Activated T-cell treated with anti-CD3 and anti-CD28 coated beads, Interleukin-2, amount 50 U/mL, for 1 hour (primary cell): Measurements from ENCODE around the gene MED27.
"Not testable (repeated sequence)": the region's sequence is repeated elsewhere in the genome, so short reads cannot be mapped to it uniquely, and the experiment has no call there.

ENCODE experiments used
- DNase-seq: peaks from one replicate; pipeline ENCODE4 v3.0.0-alpha.2; 2020

The MED27 gene

DNA sequence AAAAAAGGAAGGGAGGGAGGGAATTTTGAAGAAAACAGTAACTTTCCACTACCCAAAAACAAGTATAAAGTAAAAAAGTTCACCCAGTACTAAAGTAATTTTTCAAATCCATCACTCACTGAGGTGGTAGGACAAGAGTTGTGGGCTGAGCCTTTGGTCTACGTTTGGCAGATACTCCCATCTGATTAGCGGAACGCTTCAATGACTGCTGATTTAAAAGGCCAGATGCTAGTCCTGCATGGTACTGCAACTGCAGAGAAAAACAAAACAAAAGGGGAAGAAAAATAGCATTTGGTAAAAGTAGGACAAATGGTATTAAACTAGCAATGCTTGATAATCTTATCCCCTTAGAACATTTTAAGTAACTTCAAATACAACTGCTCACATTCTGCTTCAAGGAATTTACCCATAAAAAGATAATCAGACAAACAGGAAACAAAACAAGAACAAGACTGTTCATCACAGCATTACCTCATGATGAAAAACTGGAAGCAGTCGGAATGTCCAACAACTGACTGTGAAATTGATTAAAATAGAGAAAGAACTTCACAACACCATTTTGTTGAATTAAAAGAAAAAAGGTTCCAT, 65.4 kb downstream of the MED27 start:
- no peak for DNase-seq

DNA sequence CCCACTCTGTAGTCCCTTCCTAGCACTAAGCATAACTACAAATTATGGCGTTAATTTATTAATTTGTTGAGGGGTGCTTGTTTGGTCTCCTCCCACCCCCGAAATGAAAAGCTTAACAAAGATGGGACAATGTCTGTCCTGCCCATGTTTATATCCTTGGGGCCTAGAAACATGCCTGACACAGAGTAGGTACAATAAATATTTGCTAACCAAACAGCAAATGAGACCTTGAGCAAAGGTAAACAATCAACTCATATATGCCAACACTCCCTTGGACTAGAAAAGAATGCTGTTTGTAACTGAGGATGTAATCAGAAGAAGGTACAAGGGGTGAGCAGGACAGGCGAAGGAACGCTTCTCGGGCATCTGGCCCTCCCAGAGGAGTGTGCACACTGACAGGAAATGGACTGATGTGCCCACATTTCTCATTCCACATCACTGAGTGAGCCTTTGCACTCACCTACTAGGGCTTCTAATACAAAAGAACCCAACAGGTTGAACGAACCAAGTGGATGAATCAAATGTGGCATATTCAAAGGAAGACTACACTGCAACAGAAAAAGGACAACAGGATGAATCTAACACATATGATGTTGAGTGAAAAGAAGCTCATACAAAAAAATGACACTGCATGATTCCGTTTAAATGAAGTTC, 66.8 kb downstream of the MED27 start:
- DNase-seq = no peak

- no peak for DNase-seq
Observed at GRCh38 chr9:132011896-132012295, 67.8 kb downstream of the MED27 start.

- DNase-seq = no peak
Observed at GRCh38 chr9:132011309-132011708, 68.4 kb downstream of the MED27 start.

DNA sequence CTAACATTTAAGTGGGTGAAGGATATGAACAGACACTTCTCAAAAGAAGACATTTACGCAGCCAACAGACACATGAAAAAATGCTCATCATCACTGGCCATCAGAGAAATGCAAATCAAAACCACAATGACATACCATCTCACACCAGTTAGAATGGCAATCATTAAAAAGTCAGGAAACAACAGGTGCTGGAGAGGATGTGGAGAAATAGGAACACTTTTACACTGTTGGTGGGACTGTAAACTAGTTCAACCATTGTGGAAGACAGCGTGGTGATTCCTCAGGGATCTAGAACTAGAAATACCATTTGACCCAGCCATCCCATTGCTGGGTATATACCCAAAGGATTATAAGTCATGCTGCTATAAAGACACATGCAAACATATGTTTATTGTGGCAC, 69.5 kb downstream of the MED27 start:
- DNase-seq = not testable (repeated sequence)

DNA sequence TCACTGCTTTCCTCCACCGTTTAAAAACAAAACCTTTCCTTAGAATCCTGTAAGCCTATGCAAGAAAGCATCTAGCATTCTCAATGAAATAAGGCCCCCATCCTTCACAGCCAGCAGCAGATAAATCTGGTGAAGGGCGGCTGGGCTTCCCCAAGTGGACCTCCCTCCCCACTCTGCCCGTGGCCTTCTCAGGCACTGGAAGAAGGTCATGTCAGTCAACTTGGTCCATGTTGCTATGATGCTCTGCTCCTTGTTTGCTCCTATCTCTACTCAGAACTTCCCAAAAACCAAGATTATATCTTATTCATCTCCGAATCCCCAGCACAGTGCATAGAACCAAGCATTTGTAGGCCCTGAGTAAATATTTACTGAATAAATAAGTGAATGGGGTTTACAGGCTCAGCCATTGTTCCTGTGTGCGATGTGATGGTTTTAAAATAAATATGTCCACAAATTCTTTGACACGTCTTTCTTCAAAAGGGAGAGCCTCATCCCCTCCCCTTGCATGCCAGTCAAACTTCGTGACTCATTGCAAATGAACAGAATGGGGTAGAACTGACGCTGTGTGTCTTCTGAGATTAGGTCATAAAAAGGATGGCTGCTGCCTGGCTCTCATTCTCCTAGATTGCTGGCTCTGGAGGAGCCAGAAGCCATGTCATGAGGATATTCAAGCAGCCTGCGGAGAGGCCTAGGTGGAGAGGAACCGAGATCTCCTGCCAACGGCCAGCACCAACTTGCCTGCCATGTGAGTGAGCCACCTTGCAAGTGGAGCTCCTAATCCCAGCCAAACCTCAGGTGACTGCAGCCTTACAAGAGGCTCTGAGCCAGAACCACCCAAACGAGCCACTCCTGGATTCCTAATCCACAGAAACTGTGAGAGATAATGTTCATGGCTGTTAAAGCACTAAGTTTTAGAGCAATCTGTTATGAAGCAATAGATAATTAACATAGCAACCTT, 70.5 kb downstream of the MED27 start:
- no peak for DNase-seq

- DNase-seq = no peak
Observed at GRCh38 chr9:132008184-132008803, 71.4 kb downstream of the MED27 start.

- no peak for DNase-seq
Observed at GRCh38 chr9:132007371-132008025, 72.2 kb downstream of the MED27 start.

GRCh38 chr9:132006677-132007370, 72.8 kb downstream of the MED27 start:
- no peak for DNase-seq

GRCh38 chr9:132005899-132006298, 73.8 kb downstream of the MED27 start:
- DNase-seq = no peak

DNA sequence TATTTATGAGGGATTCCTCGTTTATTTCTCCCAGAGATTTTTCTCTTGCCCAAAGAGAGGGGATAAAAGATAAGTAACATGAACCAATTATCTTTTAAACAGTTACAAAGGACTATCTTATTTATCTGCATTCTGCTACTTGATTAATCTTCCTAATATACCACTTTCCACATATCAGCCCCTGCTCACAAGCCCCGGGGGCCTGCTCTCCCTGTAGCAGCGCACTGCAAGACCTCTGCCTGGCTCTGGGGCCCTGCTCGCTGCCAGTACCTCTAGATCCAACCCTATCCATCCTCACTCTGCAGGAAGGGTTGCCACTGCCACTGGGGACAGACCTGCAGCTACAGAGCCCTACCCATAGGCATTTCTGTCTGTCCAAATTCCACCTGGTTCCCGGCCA, 75.3 kb downstream of the MED27 start:
- DNase-seq = no peak

GRCh38 chr9:132003896-132004295, 75.8 kb downstream of the MED27 start:
- DNase-seq = no peak

DNA sequence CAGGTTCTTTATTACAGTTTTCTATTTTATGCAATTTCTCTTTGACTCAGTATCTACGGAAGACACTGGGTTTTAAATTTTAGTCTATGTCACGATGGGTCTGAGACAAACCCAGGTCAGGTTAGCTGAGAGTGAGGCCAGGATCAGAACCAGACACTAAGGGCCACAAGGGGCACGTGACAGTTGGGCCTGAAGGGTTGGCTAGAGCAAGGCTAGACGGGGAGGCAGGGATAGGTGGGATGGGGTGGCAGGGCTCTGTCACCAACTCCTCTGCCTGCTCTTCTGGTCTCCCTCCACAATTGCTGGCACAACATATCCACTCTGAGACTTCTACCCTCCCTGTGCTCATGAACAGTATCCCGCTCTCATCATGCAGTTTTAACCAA, 76.4 kb downstream of the MED27 start:
- DNase-seq = no peak

- DNase-seq = no peak
Observed at GRCh38 chr9:132002643-132003318, 76.9 kb downstream of the MED27 start.

- DNase-seq = no peak
Observed at GRCh38 chr9:132001567-132001966, 78.1 kb downstream of the MED27 start.

- no peak for DNase-seq
Observed at GRCh38 chr9:132000659-132001058, 79.0 kb downstream of the MED27 start.

DNA sequence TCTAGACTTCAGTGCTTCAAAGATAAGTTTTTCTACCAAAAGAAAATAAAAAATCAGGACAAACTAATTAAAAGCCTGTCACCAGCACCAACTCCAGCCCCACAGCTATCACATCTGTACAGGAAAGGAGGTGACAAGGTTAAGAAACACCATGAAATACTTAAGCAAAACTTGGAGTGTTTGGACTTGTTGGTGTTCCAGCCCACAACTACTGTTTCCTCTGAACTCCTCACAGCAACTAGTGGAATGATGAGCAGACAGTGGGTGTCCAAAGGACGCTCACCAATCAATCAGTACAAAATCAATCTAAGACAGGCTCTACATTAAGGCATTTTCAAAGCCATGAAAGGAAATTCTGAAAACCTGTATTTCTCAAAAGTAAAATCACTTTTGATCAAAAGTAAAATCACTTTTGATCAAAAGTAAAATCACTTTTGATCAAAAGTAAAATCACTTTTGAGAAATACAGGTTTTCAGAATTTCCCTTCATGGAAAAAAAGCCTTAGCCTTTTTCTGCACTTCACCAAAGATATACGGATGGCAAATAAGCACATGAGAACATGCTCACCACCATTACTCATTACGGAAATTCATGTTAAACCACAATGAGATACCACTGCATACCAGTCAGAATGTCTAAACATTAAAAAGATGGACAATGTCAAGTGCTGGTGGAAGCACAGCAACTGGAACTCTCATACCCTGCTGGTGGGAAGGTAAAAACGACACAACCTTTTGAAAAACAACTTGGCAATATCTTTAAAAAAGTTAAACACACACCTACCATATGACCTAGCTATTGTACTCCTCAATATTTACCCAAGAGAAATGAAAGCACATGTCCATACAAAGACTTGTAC, 79.7 kb downstream of the MED27 start:
- DNase-seq = no peak

DNA sequence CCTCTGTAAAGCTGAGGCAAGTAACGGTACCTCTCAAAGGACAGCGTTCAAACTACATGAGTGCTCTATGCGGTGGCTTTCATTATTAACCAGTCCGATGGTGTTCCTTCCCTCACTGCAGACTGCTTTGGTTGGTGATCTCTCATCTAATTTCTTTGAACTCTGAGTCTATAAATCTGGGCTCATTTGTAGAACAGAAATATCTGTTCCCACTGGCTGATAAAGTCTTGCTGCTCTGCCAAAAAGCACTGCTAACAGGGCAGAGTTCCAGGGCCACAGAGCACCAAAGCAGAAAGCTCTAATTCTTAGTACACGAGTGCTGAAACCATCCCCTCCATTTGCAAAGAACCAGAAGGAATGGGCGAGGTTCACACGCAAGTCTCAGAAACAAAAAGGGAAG, 81.9 kb downstream of the MED27 start:
- no peak for DNase-seq

- DNase-seq = no peak
Observed at GRCh38 chr9:131997076-131997475, 82.6 kb downstream of the MED27 start.

- no peak for DNase-seq
Observed at GRCh38 chr9:131995382-131995781, 84.3 kb downstream of the MED27 start.
